Measurements from ENCODE around the gene LRRC55. TPM values are rescaled to one million over a fixed set of nuclear protein-coding genes. Genes with fewer than 3 reads are reported as not detected.

The LRRC55 gene
- polyA plus RNA-seq, 1 of the 3 experiments (the other 2 are of a cell fraction) = not detected

DNA sequence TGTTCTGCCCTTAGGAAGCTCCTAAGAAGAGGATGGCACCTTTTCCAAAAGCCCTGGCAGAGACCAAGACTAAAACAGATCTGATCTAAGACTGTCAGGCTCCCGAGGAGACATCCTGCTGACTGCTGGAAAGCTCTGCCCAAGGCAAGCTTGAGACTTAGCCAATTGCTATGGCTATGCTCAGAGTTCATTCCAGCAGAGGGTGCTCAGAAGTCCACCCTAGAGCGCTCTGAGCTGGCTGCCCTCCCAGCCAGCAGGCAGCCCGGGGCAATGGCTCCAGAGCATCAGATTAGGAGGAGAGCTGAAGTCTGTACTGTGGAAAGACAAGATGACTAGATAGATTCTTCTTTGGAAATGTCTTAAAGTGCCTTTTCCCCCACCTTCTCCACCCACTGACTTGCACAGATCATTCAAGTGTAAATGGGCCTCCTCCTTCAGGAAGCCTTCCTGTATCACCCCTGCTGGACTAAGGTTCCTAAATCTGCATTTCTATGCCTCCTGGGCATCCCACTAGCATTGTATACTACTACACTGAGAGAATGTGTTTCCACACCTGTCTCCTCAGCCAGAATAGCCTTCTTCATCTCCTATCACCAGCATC lies 23.4 kb downstream of the LRRC55 start:
- H3K27ac ChIP-seq (ENCODE audit: low read depth in 2 of 2, low read length in 1 of 2) = peak overlapping the region in 1 of 2 experiments; percentile 61; a peak in 2 of 4 replicates
- WGBS (ENCODE audit: low lambda C conversion rate) = 21% methylated on average over 3 of the region's 3 CpGs
- no peaks in the 10 kb centered on the region for H4K20me1 ChIP-seq (ENCODE audit: insufficient read depth)
- no peak overlapping the region for H3K4me2 ChIP-seq
- H3K4me3 ChIP-seq (ENCODE audit: low read depth in 2 of 2, low read length in 1 of 2) = no peak overlapping the region
- ChIA-PET CTCF (interaction anchor here (0.9 to 1.4 kb wide), 2 partner anchors 10 to 43 kb away, joined by 3 to 4 read pairs; no protein-coding TSS in a partner anchor), POLR2A (no interaction called here)
- H2AFZ ChIP-seq (ENCODE audit: low read depth) = no peak overlapping the region
- H3K27me3 ChIP-seq (ENCODE audit: insufficient read depth) = no peaks in the 10 kb centered on the region; the same call in 1 of the 2 replicates
- TF ChIP-seq RFX5 (IDR thresholded peaks at IDR 0.05; ENCODE audit: low read length) (no peak), NRF1 (IDR thresholded peaks at IDR 0.05; ENCODE audit: low read depth, low read length) (no peak)
- TF ChIP-seq, protein P1, sequence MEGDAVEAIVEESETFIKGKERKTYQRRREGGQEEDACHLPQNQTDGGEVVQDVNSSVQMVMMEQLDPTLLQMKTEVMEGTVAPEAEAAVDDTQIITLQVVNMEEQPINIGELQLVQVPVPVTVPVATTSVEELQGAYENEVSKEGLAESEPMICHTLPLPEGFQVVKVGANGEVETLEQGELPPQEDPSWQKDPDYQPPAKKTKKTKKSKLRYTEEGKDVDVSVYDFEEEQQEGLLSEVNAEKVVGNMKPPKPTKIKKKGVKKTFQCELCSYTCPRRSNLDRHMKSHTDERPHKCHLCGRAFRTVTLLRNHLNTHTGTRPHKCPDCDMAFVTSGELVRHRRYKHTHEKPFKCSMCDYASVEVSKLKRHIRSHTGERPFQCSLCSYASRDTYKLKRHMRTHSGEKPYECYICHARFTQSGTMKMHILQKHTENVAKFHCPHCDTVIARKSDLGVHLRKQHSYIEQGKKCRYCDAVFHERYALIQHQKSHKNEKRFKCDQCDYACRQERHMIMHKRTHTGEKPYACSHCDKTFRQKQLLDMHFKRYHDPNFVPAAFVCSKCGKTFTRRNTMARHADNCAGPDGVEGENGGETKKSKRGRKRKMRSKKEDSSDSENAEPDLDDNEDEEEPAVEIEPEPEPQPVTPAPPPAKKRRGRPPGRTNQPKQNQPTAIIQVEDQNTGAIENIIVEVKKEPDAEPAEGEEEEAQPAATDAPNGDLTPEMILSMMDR (IDR thresholded peaks at IDR 0.05) = 0 out of 2 replicates have a peak, but pooled peaks have one; percentile 6
- H3K4me1 ChIP-seq (ENCODE audit: control insufficient read depth in 1 of 2, insufficient read depth in 2 of 2, low read depth in 1 of 2, low read length in 1 of 2) = peaks cover 0 to 23% of the 10 kb centered on the region in 2 experiments; a peak in 1 of 4 replicates
- no peak overlapping the region for H3K9ac ChIP-seq
- H3F3A ChIP-seq (replicated peaks; ENCODE audit: insufficient read depth) = no peaks in the 10 kb centered on the region
- H3K36me3 ChIP-seq (replicated peaks in 1 of 2; ENCODE audit: control insufficient read depth in 1 of 2, insufficient read depth in 2 of 2, low read length in 1 of 2) = no peaks in the 10 kb centered on the region
- H3K79me2 ChIP-seq (ENCODE audit: insufficient read depth) = no peaks in the 10 kb centered on the region
- H3K9me3 ChIP-seq = no peaks in the 10 kb centered on the region
- DNase-seq = no peak
- H3K9me2 ChIP-seq = no peaks in the 10 kb centered on the region

DNA sequence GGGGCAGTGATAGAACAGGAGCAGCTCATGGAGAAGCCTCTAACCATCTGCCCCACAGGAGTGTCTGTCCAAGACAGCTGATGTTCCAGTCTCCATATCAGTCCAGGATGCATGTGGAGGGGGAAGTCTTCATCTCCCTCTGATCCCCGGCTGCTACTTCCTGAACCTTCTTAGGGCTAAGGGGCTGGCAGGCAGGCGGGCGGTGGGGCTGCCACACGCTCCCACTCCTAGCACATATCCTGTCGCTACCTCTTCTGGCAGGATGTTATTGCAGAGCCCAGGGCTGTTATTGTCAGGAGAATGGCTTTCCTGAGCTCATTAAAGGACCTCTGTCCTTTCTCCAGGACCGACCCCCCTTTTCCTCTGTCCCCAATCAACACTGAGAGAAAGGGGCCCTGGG lies 25.4 kb downstream of the LRRC55 start:
- H3K9me3 ChIP-seq = no peaks in the 10 kb centered on the region
- CTCF ChIA-PET = interaction anchor here (1.2 to 1.4 kb wide), 3 partner anchors 33 to 367 kb away, joined by 3 to 5 read pairs (median 4); no protein-coding TSS in a partner anchor
- TF ChIP-seq RCOR1 (IDR thresholded peaks at IDR 0.05; ENCODE audit: low read length) = no peak
- no peak for TF ChIP-seq TAF1 (IDR thresholded peaks at IDR 0.05; ENCODE audit: borderline replicate concordance, low read depth, low read length)
- TF ChIP-seq NRF1 (IDR thresholded peaks at IDR 0.05; ENCODE audit: low read depth, low read length) = no peak
- no peak for TF ChIP-seq MEF2A (IDR thresholded peaks at IDR 0.05; ENCODE audit: borderline replicate concordance, low read depth)
- TF ChIP-seq JUND (IDR thresholded peaks at IDR 0.05) = no peak

DNA sequence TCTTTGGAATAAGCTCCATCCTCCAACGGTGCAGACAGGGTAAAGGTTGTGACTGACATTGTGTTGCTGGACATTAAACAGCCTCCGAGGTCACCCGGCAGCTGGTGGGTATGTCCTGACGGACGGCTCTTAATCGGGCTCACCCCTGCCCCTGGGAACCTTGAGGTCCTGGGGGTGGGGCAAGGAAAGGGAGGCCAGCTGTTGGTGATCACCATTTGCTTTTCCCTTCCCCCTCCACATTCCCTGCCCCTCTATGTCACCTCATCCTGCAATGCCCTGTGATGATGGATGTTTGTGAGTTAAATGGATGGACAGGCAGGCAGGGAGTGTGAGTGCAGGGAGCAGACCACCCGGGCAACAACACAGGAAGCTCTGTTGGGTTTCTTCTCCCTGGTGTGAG lies 29.0 kb downstream of the LRRC55 start:
- CTCF ChIA-PET = interaction anchor here (1.1 to 2.7 kb wide), 3 partner anchors 39 to 370 kb away, joined by 3 to 15 read pairs (median 4); no protein-coding TSS in a partner anchor
- no peak overlapping the region for H2AFZ ChIP-seq (ENCODE audit: low read depth)
- H3K9me3 ChIP-seq = no peaks in the 10 kb centered on the region
- H3K4me2 ChIP-seq = no peak overlapping the region
- no peaks in the 10 kb centered on the region for H4K20me1 ChIP-seq (ENCODE audit: insufficient read depth)
- TF ChIP-seq TEAD4 (IDR thresholded peaks at IDR 0.05; ENCODE audit: borderline replicate concordance, insufficient read depth) (no peak), RFX5 (IDR thresholded peaks at IDR 0.05; ENCODE audit: low read length) (no peak)
- TF ChIP-seq, protein P2, sequence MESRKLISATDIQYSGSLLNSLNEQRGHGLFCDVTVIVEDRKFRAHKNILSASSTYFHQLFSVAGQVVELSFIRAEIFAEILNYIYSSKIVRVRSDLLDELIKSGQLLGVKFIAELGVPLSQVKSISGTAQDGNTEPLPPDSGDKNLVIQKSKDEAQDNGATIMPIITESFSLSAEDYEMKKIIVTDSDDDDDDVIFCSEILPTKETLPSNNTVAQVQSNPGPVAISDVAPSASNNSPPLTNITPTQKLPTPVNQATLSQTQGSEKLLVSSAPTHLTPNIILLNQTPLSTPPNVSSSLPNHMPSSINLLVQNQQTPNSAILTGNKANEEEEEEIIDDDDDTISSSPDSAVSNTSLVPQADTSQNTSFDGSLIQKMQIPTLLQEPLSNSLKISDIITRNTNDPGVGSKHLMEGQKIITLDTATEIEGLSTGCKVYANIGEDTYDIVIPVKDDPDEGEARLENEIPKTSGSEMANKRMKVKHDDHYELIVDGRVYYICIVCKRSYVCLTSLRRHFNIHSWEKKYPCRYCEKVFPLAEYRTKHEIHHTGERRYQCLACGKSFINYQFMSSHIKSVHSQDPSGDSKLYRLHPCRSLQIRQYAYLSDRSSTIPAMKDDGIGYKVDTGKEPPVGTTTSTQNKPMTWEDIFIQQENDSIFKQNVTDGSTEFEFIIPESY (IDR thresholded peaks at IDR 0.05; ENCODE audit: borderline replicate concordance, low read depth) = no peak
- TF ChIP-seq, protein P1 (IDR thresholded peaks at IDR 0.05) = no peak
- no peaks in the 10 kb centered on the region for H3K36me3 ChIP-seq (replicated peaks in 1 of 2; ENCODE audit: control insufficient read depth in 1 of 2, insufficient read depth in 2 of 2, low read length in 1 of 2)
- no peaks in the 10 kb centered on the region for H3F3A ChIP-seq (replicated peaks; ENCODE audit: insufficient read depth)
- no peaks in the 10 kb centered on the region for H3K9me2 ChIP-seq
- H3K4me1 ChIP-seq (ENCODE audit: control insufficient read depth in 1 of 2, insufficient read depth in 2 of 2, low read depth in 1 of 2, low read length in 1 of 2) = peaks cover 4 to 10% of the 10 kb centered on the region in 2 experiments; a peak in 2 of 4 replicates
- H3K27ac ChIP-seq (ENCODE audit: low read depth in 2 of 2, low read length in 1 of 2) = no peak overlapping the region
- POLR2A ChIA-PET = no interaction called here
- 77% methylated on average over 7 of the region's 7 CpGs for WGBS (ENCODE audit: low lambda C conversion rate)
- no peak overlapping the region for H3K9ac ChIP-seq
- no peak overlapping the region for H3K4me3 ChIP-seq (ENCODE audit: low read depth in 2 of 2, low read length in 1 of 2)
- no peak for DNase-seq
- no peaks in the 10 kb centered on the region for H3K79me2 ChIP-seq (ENCODE audit: insufficient read depth)
- no peaks in the 10 kb centered on the region; the same call in 1 of the 2 replicates for H3K27me3 ChIP-seq (ENCODE audit: insufficient read depth)

More for the DNA sequence above, 25.4 kb downstream of the LRRC55 start:
- Histone ChIP-seq H3K9ac (no peak overlapping the region), H3F3A (replicated peaks; ENCODE audit: insufficient read depth) (no peaks in the 10 kb centered on the region), H2AFZ (ENCODE audit: low read depth) (no peak overlapping the region), H3K27me3 (ENCODE audit: insufficient read depth) (no peaks in the 10 kb centered on the region; the same call in 1 of the 2 replicates), H3K9me2 (no peaks in the 10 kb centered on the region), H3K27ac (ENCODE audit: low read depth in 2 of 2, low read length in 1 of 2) (no peak overlapping the region; a peak in 1 of 4 replicates), H3K36me3 (replicated peaks in 1 of 2; ENCODE audit: control insufficient read depth in 1 of 2, insufficient read depth in 2 of 2, low read length in 1 of 2) (no peaks in the 10 kb centered on the region), H3K79me2 (ENCODE audit: insufficient read depth) (no peaks in the 10 kb centered on the region), H3K4me1 (ENCODE audit: control insufficient read depth in 1 of 2, insufficient read depth in 2 of 2, low read depth in 1 of 2, low read length in 1 of 2) (peaks cover 0 to 22% of the 10 kb centered on the region in 2 experiments; a peak in 1 of 4 replicates), H3K4me3 (ENCODE audit: low read depth in 2 of 2, low read length in 1 of 2) (no peak overlapping the region), H4K20me1 (ENCODE audit: insufficient read depth) (no peaks in the 10 kb centered on the region), H3K4me2 (no peak overlapping the region)
- POLR2A ChIA-PET = interaction anchor here (0.5 kb wide), 1 partner anchor 52 kb away, joined by 3 read pairs; no protein-coding TSS in a partner anchor
- DNase-seq = no peak
- 64% methylated on average over 6 of the region's 6 CpGs for WGBS (ENCODE audit: low lambda C conversion rate)

Measured in SK-N-SH (cell line).